ENCODE measurements around the gene PLXNA2. TPM values are rescaled to one million over a fixed set of nuclear protein-coding genes. Genes with fewer than 3 reads are reported as not detected.

PLXNA2 gene
- total and polyA plus RNA-seq, 2 donors: 1.9 to 5.6 TPM

GRCh38 chr1:208048904-208049303 is 195.3 kb downstream of the PLXNA2 start:
- H3K27ac ChIP-seq (ENCODE audit: low read depth in 1 of 2, low read length in 1 of 2): peak overlapping the region in 1 of 2 donors; percentile 71
- H3K4me3 ChIP-seq (ENCODE audit: low read length in 2 of 2): no peak overlapping the region
- no peaks in the 10 kb centered on the region for H3K9me3 ChIP-seq (ENCODE audit: control insufficient read depth in 2 of 2, insufficient read depth in 1 of 2, low read length in 1 of 2)
- H3K27me3 ChIP-seq (ENCODE audit: control insufficient read depth in 2 of 2, insufficient read depth in 1 of 2, low read length in 1 of 2): no peaks in the 10 kb centered on the region
- DNase-seq (ENCODE audit: low read depth in 6 of 9, low spot score in 9 of 9): no peak
- 55% methylated on average over 4 of the region's 4 CpGs for WGBS
- H3K4me1 ChIP-seq (ENCODE audit: control insufficient read depth in 2 of 2, insufficient read depth in 2 of 2, low read length in 2 of 2): peaks cover 31 to 57% of the 10 kb centered on the region in 2 donors
- peaks cover 0 to 2% of the 10 kb centered on the region in 2 donors for H3K36me3 ChIP-seq (ENCODE audit: control insufficient read depth in 2 of 2, insufficient read depth in 2 of 2, low read length in 1 of 2)

- peaks cover 36 to 65% of the 10 kb centered on the region in 2 donors for H3K4me1 ChIP-seq (ENCODE audit: control insufficient read depth in 2 of 2, insufficient read depth in 2 of 2, low read length in 2 of 2)
- no peaks in the 10 kb centered on the region for H3K9me3 ChIP-seq (ENCODE audit: control insufficient read depth in 2 of 2, insufficient read depth in 1 of 2, low read length in 1 of 2)
- WGBS: 89% methylated on average over 6 of the region's 6 CpGs
- DNase-seq (ENCODE audit: low read depth in 6 of 9, low spot score in 9 of 9): no peak
- no peak overlapping the region for H3K4me3 ChIP-seq (ENCODE audit: low read length in 2 of 2)
- no peaks in the 10 kb centered on the region for H3K27me3 ChIP-seq (ENCODE audit: control insufficient read depth in 2 of 2, insufficient read depth in 1 of 2, low read length in 1 of 2)
- H3K27ac ChIP-seq (ENCODE audit: low read depth in 1 of 2, low read length in 1 of 2): peak overlapping the region; percentile 61 to 71
- H3K36me3 ChIP-seq (ENCODE audit: control insufficient read depth in 2 of 2, insufficient read depth in 2 of 2, low read length in 1 of 2): peaks cover 0 to 2% of the 10 kb centered on the region in 2 donors
These were observed 196.2 kb downstream of the PLXNA2 start for GRCh38 chr1:208047975-208048374.

- peaks cover 36 to 69% of the 10 kb centered on the region in 2 donors for H3K4me1 ChIP-seq (ENCODE audit: control insufficient read depth in 2 of 2, insufficient read depth in 2 of 2, low read length in 2 of 2)
- 82% methylated on average over 6 of the region's 6 CpGs for WGBS
- no peaks in the 10 kb centered on the region for H3K9me3 ChIP-seq (ENCODE audit: control insufficient read depth in 2 of 2, insufficient read depth in 1 of 2, low read length in 1 of 2)
These were observed 196.7 kb downstream of the PLXNA2 start for GRCh38 chr1:208047476-208047934.

GRCh38 chr1:208045463-208046260 is 198.5 kb downstream of the PLXNA2 start:
- WGBS: 93% methylated on average over 16 of the region's 16 CpGs
- Histone ChIP-seq H3K4me1 (ENCODE audit: control insufficient read depth in 2 of 2, insufficient read depth in 2 of 2, low read length in 2 of 2) (peaks cover 36 to 72% of the 10 kb centered on the region in 2 donors), H3K9me3 (ENCODE audit: control insufficient read depth in 2 of 2, insufficient read depth in 1 of 2, low read length in 1 of 2) (no peaks in the 10 kb centered on the region), H3K27me3 (ENCODE audit: control insufficient read depth in 2 of 2, insufficient read depth in 1 of 2, low read length in 1 of 2) (no peaks in the 10 kb centered on the region), H3K4me3 (ENCODE audit: low read length in 2 of 2) (no peak overlapping the region), H3K27ac (ENCODE audit: low read depth in 1 of 2, low read length in 1 of 2) (no peak overlapping the region), H3K36me3 (ENCODE audit: control insufficient read depth in 2 of 2, insufficient read depth in 2 of 2, low read length in 1 of 2) (peaks cover 0 to 2% of the 10 kb centered on the region in 2 donors)
- DNase-seq (ENCODE audit: low read depth in 6 of 9, low spot score in 9 of 9): no peak

More at GRCh38 chr1:208047476-208047934, 196.7 kb downstream of the PLXNA2 start:
- peak in 1 of 9 donors; percentile 51 for DNase-seq (ENCODE audit: low read depth in 6 of 9, low spot score in 9 of 9)
- Histone ChIP-seq H3K4me3 (ENCODE audit: low read length in 2 of 2) (no peak overlapping the region), H3K27ac (ENCODE audit: low read depth in 1 of 2, low read length in 1 of 2) (peak overlapping the region; percentile 26 to 71), H3K27me3 (ENCODE audit: control insufficient read depth in 2 of 2, insufficient read depth in 1 of 2, low read length in 1 of 2) (no peaks in the 10 kb centered on the region), H3K36me3 (ENCODE audit: control insufficient read depth in 2 of 2, insufficient read depth in 2 of 2, low read length in 1 of 2) (peaks cover 0 to 2% of the 10 kb centered on the region in 2 donors)

- 62% methylated on average over 27 of the region's 27 CpGs for WGBS
- peaks cover 0 to 2% of the 10 kb centered on the region in 2 donors for H3K36me3 ChIP-seq (ENCODE audit: control insufficient read depth in 2 of 2, insufficient read depth in 2 of 2, low read length in 1 of 2)
- H3K27ac ChIP-seq (ENCODE audit: low read depth in 1 of 2, low read length in 1 of 2): peak overlapping the region in 1 of 2 donors; percentile 28
- H3K9me3 ChIP-seq (ENCODE audit: control insufficient read depth in 2 of 2, insufficient read depth in 1 of 2, low read length in 1 of 2): no peaks in the 10 kb centered on the region
- DNase-seq (ENCODE audit: low read depth in 6 of 9, low spot score in 9 of 9): peak in 2 of 9 donors; percentile 45 to 65
- no peak overlapping the region for H3K4me3 ChIP-seq (ENCODE audit: low read length in 2 of 2)
- peaks cover 34 to 73% of the 10 kb centered on the region in 2 donors for H3K4me1 ChIP-seq (ENCODE audit: control insufficient read depth in 2 of 2, insufficient read depth in 2 of 2, low read length in 2 of 2)
- no peaks in the 10 kb centered on the region for H3K27me3 ChIP-seq (ENCODE audit: control insufficient read depth in 2 of 2, insufficient read depth in 1 of 2, low read length in 1 of 2)
These were observed 199.4 kb downstream of the PLXNA2 start for GRCh38 chr1:208044589-208045462.

- 68% methylated on average over 10 of the region's 10 CpGs for WGBS
- peak overlapping the region; percentile 3 to 32 for H3K27ac ChIP-seq (ENCODE audit: low read depth in 1 of 2, low read length in 1 of 2)
- no peak overlapping the region for H3K4me3 ChIP-seq (ENCODE audit: low read length in 2 of 2)
- H3K9me3 ChIP-seq (ENCODE audit: control insufficient read depth in 2 of 2, insufficient read depth in 1 of 2, low read length in 1 of 2): no peaks in the 10 kb centered on the region
- peaks cover 28 to 65% of the 10 kb centered on the region in 2 donors for H3K4me1 ChIP-seq (ENCODE audit: control insufficient read depth in 2 of 2, insufficient read depth in 2 of 2, low read length in 2 of 2)
- peak in 2 of 9 donors; percentile 44 to 60 for DNase-seq (ENCODE audit: low read depth in 6 of 9, low spot score in 9 of 9)
- no peaks in the 10 kb centered on the region for H3K27me3 ChIP-seq (ENCODE audit: control insufficient read depth in 2 of 2, insufficient read depth in 1 of 2, low read length in 1 of 2)
- peaks cover 0 to 2% of the 10 kb centered on the region in 2 donors for H3K36me3 ChIP-seq (ENCODE audit: control insufficient read depth in 2 of 2, insufficient read depth in 2 of 2, low read length in 1 of 2)
These were observed 200.4 kb downstream of the PLXNA2 start for GRCh38 chr1:208043691-208044181.

GRCh38 chr1:208042868-208043267 is 201.3 kb downstream of the PLXNA2 start:
- H3K27ac ChIP-seq (ENCODE audit: low read depth in 1 of 2, low read length in 1 of 2): no peak overlapping the region
- no peak for DNase-seq (ENCODE audit: low read depth in 6 of 9, low spot score in 9 of 9)
- WGBS: 98% methylated on average over 13 of the region's 13 CpGs
- H3K9me3 ChIP-seq (ENCODE audit: control insufficient read depth in 2 of 2, insufficient read depth in 1 of 2, low read length in 1 of 2): no peaks in the 10 kb centered on the region
- peaks cover 0 to 2% of the 10 kb centered on the region in 2 donors for H3K36me3 ChIP-seq (ENCODE audit: control insufficient read depth in 2 of 2, insufficient read depth in 2 of 2, low read length in 1 of 2)
- H3K4me1 ChIP-seq (ENCODE audit: control insufficient read depth in 2 of 2, insufficient read depth in 2 of 2, low read length in 2 of 2): peaks cover 19 to 56% of the 10 kb centered on the region in 2 donors
- H3K27me3 ChIP-seq (ENCODE audit: control insufficient read depth in 2 of 2, insufficient read depth in 1 of 2, low read length in 1 of 2): no peaks in the 10 kb centered on the region
- H3K4me3 ChIP-seq (ENCODE audit: low read length in 2 of 2): no peak overlapping the region

- Histone ChIP-seq H3K4me1 (ENCODE audit: control insufficient read depth in 2 of 2, insufficient read depth in 2 of 2, low read length in 2 of 2) (peaks cover 16 to 50% of the 10 kb centered on the region in 2 donors), H3K36me3 (ENCODE audit: control insufficient read depth in 2 of 2, insufficient read depth in 2 of 2, low read length in 1 of 2) (peaks cover 0 to 2% of the 10 kb centered on the region in 2 donors), H3K4me3 (ENCODE audit: low read length in 2 of 2) (no peak overlapping the region), H3K9me3 (ENCODE audit: control insufficient read depth in 2 of 2, insufficient read depth in 1 of 2, low read length in 1 of 2) (no peaks in the 10 kb centered on the region), H3K27me3 (ENCODE audit: control insufficient read depth in 2 of 2, insufficient read depth in 1 of 2, low read length in 1 of 2) (no peaks in the 10 kb centered on the region), H3K27ac (ENCODE audit: low read depth in 1 of 2, low read length in 1 of 2) (no peak overlapping the region)
- no peak for DNase-seq (ENCODE audit: low read depth in 6 of 9, low spot score in 9 of 9)
- WGBS: 97% methylated on average over 22 of the region's 22 CpGs
These were observed 202.1 kb downstream of the PLXNA2 start for GRCh38 chr1:208042041-208042615.
